Liver (tissue), 9 donors: ENCODE results near the gene RBM20. TPM values are rescaled to one million over a fixed set of nuclear protein-coding genes. Genes with fewer than 3 reads are reported as not detected.

Source experiments
- DNase-seq: peaks from one replicate; pipeline ENCODE4 v3.0.0-alpha.2; 2017; ENCODE audit warnings: low spot score
- H3K27ac ChIP-seq, 2 donors: one replicate each; pipeline ENCODE4 v1.7.0; 2013; ENCODE audit warnings: inconsistent platforms in 2 of 2, low read length in 2 of 2, control low read depth in 1 of 2, low read depth in 1 of 2, mild to moderate bottlenecking in 1 of 2
- H3K27me3 ChIP-seq, 4 donors: one replicate each; pipeline versions ENCODE4 v1.6.1 to v1.7.0; 2013; ENCODE audit warnings: low read length in 3 of 4, inconsistent platforms in 1 of 4, mild to moderate bottlenecking in 1 of 4, moderate library complexity in 1 of 4; ENCODE audit not compliant: control insufficient read depth in 4 of 4, insufficient read depth in 4 of 4
- H3K36me3 ChIP-seq, 4 donors: one replicate each; pipeline versions ENCODE4 v1.6.1 to v1.7.0; 2013; ENCODE audit warnings: low read length in 3 of 4, mild to moderate bottlenecking in 3 of 4, low read depth in 1 of 4, moderate library complexity in 1 of 4; ENCODE audit not compliant: control insufficient read depth in 4 of 4, insufficient read depth in 3 of 4
- H3K4me1 ChIP-seq, 4 donors: one replicate each; pipeline versions ENCODE4 v1.6.1 to v1.7.0; 2013; ENCODE audit warnings: low read length in 3 of 4, mild to moderate bottlenecking in 3 of 4, moderate library complexity in 1 of 4; ENCODE audit not compliant: control insufficient read depth in 4 of 4, insufficient read depth in 4 of 4
- H3K4me3 ChIP-seq, 3 donors: one replicate each; pipeline versions ENCODE4 v1.6.1 to v1.7.0; 2013; ENCODE audit warnings: low read length in 3 of 3, control low read depth in 1 of 3, low read depth in 1 of 3, mild to moderate bottlenecking in 1 of 3
- H3K9ac ChIP-seq, 2 donors: one replicate each; pipeline ENCODE4 v1.7.0; 2013; ENCODE audit warnings: low read length in 2 of 2, mild to moderate bottlenecking in 2 of 2, moderate library complexity in 2 of 2, control low read depth in 1 of 2, low read depth in 1 of 2
- H3K9me3 ChIP-seq, 4 donors: one replicate each; pipeline versions ENCODE4 v1.6.1 to v1.7.0; 2013; ENCODE audit warnings: low read length in 3 of 4; ENCODE audit not compliant: control insufficient read depth in 4 of 4
- GABPA ChIP-seq, 2 donors: IDR thresholded peaks in 1 of 2; conservative IDR thresholded peaks in 1 of 2; 2 replicates each; pipeline ENCODE4 v1.6.1; 2016; ENCODE audit warnings: antibody characterized with exemption in 2 of 2, mild to moderate bottlenecking in 1 of 2, moderate library complexity in 1 of 2
- HNF4G ChIP-seq: IDR thresholded peaks from 2 replicates; pipeline ENCODE4 v1.6.1; 2016; ENCODE audit warnings: antibody characterized with exemption
- RXRA ChIP-seq, 2 donors: IDR thresholded peaks; 2 replicates each; pipeline ENCODE4 v1.6.1; 2017 to 2018; ENCODE audit warnings: antibody characterized with exemption in 2 of 2, mild to moderate bottlenecking in 1 of 2
- SP1 ChIP-seq: IDR thresholded peaks from 2 replicates; pipeline ENCODE4 v1.6.1; 2018; ENCODE audit warnings: antibody characterized with exemption, mild to moderate bottlenecking
- TAF1 ChIP-seq: conservative IDR thresholded peaks from 2 replicates; pipeline ENCODE4 v1.6.1; 2016; ENCODE audit warnings: antibody characterized with exemption, mild to moderate bottlenecking
- WGBS: extraction: QIAGEN DNeasy Blood & Tissue Kit; methylation state at CpG from one replicate; pipeline ENCODE4 v1.1.7; 2013; 5-methylcytosine and 5-hydroxymethylcytosine counted together
- polyA plus RNA-seq, 2 donors: library from polyadenylated mRNA; stranded (reverse) in 1 of 2; unstranded in 1 of 2; fragments of 200-250 nt in 1 of 2; fragments of >200 nt in 1 of 2; fragmentation: Nextera tagmentation in 1 of 2; extraction: Ambion mirVana in 1 of 2; gene quantifications; one replicate each; pipeline versions ENCODE4 v1.2.1 to v1.2.3, GENCODE V29; 2013 to 2015
- total RNA-seq, 2 donors: library from RNA; depleted of rRNA; stranded (reverse); fragments of >200 nt; gene quantifications; one replicate each; pipeline ENCODE4 v1.2.3, GENCODE V29; 2014
- TF ChIP-seq, protein P1 (sequence below): IDR thresholded peaks from 2 replicates; pipeline ENCODE4 v1.6.1; 2016; ENCODE audit warnings: antibody characterized with exemption
- TF ChIP-seq, protein P2 (sequence below): IDR thresholded peaks from 2 replicates; pipeline ENCODE4 v1.6.1; 2016; ENCODE audit warnings: antibody characterized with exemption, mild to moderate bottlenecking
- TF ChIP-seq, protein P3 (sequence below): fragments of 150-350 bp; IDR thresholded peaks from 2 replicates; pipeline ENCODE4 v1.5.1; 2017; ENCODE audit warnings: improper control_type of control experiment, low read depth, low read length; ENCODE audit not compliant: missing input control
- donor health status: healthy.
- donor health status: healthy.
- donor health status: healthy.
- donor health status: healthy.
- donor health status: healthy.

RBM20 gene
- total and polyA plus RNA-seq, 4 donors, result 0.03 to 0.08 (median 0.05) TPM; not detected in 1

DNA sequence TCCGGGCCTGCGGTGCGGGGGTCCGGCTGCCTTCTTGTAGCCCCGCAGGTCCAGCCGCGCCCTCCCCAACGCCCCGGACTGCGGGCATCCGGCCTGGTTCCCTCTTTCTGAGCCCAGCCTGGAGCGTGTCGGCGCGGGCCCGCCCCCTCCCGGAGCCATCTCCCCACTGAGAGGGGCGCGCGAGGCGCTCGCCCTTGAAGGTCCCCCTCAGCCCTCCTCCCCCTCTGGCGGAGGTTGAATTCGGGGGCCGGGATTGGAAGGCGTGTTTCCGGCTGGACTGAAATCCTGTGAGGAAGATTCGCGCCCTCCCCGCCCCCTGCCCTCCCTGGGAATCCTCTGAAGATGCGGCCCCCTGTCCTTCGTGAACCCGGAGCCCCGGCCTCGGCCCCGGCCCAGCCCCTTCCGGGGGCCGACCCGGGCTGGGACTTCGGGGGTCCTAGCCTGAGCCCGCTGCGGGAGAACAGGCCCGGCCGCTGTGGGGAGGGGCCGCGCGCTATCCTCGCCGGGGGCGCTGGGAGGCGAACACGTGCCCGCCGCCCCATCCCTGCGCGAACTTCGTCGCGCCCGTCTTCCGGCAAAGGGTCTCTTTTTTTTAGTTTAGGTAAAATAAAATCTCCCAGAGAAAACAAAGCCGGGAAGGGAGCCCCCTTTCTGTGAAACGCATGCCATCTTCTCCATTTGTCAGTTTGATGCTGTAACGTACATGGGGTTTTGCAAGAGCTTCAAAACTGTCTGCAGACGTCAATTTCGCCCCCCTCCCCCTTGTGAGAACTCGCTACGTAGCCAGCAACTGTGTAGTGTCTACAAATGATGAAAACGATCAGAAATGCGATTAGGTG lies 228.2 kb downstream of the RBM20 start:
- H3K4me1 ChIP-seq, result peaks cover 0 to 23% (median 11%) of the 10 kb centered on the region in 4 donors
- TF ChIP-seq, protein P1, sequence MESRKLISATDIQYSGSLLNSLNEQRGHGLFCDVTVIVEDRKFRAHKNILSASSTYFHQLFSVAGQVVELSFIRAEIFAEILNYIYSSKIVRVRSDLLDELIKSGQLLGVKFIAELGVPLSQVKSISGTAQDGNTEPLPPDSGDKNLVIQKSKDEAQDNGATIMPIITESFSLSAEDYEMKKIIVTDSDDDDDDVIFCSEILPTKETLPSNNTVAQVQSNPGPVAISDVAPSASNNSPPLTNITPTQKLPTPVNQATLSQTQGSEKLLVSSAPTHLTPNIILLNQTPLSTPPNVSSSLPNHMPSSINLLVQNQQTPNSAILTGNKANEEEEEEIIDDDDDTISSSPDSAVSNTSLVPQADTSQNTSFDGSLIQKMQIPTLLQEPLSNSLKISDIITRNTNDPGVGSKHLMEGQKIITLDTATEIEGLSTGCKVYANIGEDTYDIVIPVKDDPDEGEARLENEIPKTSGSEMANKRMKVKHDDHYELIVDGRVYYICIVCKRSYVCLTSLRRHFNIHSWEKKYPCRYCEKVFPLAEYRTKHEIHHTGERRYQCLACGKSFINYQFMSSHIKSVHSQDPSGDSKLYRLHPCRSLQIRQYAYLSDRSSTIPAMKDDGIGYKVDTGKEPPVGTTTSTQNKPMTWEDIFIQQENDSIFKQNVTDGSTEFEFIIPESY, result no peak
- TF ChIP-seq SP1 (no peak), RXRA (IDR thresholded peaks at IDR 0.05) (peak in 1 of 2 donors; percentile 2), HNF4G (no peak), GABPA (IDR thresholded peaks at IDR 0.05 in 1 of 2, conservative IDR thresholded peaks at IDR 0.05 in 1 of 2) (no peak)
- TF ChIP-seq, protein P2, sequence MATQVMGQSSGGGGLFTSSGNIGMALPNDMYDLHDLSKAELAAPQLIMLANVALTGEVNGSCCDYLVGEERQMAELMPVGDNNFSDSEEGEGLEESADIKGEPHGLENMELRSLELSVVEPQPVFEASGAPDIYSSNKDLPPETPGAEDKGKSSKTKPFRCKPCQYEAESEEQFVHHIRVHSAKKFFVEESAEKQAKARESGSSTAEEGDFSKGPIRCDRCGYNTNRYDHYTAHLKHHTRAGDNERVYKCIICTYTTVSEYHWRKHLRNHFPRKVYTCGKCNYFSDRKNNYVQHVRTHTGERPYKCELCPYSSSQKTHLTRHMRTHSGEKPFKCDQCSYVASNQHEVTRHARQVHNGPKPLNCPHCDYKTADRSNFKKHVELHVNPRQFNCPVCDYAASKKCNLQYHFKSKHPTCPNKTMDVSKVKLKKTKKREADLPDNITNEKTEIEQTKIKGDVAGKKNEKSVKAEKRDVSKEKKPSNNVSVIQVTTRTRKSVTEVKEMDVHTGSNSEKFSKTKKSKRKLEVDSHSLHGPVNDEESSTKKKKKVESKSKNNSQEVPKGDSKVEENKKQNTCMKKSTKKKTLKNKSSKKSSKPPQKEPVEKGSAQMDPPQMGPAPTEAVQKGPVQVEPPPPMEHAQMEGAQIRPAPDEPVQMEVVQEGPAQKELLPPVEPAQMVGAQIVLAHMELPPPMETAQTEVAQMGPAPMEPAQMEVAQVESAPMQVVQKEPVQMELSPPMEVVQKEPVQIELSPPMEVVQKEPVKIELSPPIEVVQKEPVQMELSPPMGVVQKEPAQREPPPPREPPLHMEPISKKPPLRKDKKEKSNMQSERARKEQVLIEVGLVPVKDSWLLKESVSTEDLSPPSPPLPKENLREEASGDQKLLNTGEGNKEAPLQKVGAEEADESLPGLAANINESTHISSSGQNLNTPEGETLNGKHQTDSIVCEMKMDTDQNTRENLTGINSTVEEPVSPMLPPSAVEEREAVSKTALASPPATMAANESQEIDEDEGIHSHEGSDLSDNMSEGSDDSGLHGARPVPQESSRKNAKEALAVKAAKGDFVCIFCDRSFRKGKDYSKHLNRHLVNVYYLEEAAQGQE, result no peak
- TF ChIP-seq, protein P3, sequence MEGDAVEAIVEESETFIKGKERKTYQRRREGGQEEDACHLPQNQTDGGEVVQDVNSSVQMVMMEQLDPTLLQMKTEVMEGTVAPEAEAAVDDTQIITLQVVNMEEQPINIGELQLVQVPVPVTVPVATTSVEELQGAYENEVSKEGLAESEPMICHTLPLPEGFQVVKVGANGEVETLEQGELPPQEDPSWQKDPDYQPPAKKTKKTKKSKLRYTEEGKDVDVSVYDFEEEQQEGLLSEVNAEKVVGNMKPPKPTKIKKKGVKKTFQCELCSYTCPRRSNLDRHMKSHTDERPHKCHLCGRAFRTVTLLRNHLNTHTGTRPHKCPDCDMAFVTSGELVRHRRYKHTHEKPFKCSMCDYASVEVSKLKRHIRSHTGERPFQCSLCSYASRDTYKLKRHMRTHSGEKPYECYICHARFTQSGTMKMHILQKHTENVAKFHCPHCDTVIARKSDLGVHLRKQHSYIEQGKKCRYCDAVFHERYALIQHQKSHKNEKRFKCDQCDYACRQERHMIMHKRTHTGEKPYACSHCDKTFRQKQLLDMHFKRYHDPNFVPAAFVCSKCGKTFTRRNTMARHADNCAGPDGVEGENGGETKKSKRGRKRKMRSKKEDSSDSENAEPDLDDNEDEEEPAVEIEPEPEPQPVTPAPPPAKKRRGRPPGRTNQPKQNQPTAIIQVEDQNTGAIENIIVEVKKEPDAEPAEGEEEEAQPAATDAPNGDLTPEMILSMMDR, result no peak
- DNase-seq, result peak; percentile 72
- H3K9ac ChIP-seq, result peak overlapping the region; percentile 77 to 90
- under 1% methylated on average over 70 of the region's 70 CpGs for WGBS
- H3K36me3 ChIP-seq, result peaks cover 0 to 7% (median 0%) of the 10 kb centered on the region in 4 donors
- H3K9me3 ChIP-seq, result no peaks in the 10 kb centered on the region
- H3K4me3 ChIP-seq, result peak overlapping the region; percentile 61 to 99 (median 79)
- peak overlapping the region; percentile 96 to 97 for H3K27ac ChIP-seq
- no peaks in the 10 kb centered on the region for H3K27me3 ChIP-seq

DNA sequence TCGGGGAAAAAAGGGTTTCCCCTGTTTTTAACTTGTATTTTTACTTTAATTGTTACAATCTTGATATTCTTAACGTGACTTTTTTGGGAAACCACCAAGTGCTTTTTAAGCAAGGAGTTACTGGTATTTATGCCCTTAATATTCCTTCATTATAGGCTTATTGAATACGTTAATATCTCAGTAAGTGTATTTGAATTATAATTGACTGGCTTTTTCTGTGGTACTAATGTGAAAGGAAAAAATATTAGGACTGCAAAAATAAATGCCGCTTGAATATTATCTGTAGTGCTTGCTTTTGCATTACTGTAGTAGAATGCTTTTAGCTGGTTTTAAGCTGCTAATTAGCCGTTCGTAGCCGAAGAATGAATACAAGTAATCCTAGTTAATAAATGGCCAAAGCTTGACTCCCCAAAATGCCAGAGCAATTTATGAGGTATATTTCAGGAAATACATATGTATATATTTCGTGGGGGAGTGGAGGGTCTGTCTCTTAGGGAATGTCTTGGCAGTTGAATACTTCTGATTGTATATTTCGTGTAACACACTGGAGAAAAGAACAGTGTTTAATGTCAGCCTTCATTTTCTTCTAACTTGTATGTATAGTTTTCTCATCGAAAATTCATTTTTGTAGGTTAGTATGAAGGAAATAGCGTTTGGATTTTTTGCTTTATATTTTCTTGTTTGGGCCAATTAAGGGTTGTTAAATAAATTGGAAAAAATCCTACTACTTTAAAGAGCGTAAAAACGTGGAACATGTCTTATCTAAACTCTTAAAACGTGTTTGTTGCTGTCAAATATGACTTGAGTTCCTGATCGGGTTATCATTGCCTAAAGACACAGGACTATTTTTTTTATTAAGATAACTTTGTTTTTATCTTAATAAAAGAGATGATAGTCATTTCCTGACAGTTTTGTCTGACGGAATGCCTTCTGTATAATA lies 229.1 kb downstream of the RBM20 start:
- DNase-seq, result no peak
- TF ChIP-seq SP1 (no peak), TAF1 (peak; percentile 32)
- Histone ChIP-seq H3K4me3 (peak overlapping the region; percentile 61 to 99 (median 79)), H3K27me3 (no peaks in the 10 kb centered on the region), H3K9ac (peak overlapping the region; percentile 77 to 90), H3K9me3 (no peaks in the 10 kb centered on the region), H3K27ac (peak overlapping the region; percentile 96 to 97), H3K36me3 (peaks cover 0 to 9% (median under 1%) of the 10 kb centered on the region in 4 donors), H3K4me1 (peaks cover 0 to 23% (median 11%) of the 10 kb centered on the region in 4 donors)
- WGBS, result 2% methylated on average over 16 of the region's 16 CpGs
